OCI-LY7 (cell line): Measurements from ENCODE around the gene RSL24D1.

ENCODE experiments used
- CTCF ChIP-seq: fragments of 200-600 bp; sonication (generic); conservative IDR thresholded peaks from 2 replicates; pipeline ENCODE4 v1.5.1; 2014; ENCODE audit warnings: mild to moderate bottlenecking, antibody characterized with exemption, low read length, moderate library complexity, mixed read lengths
- EZH2phosphoT487 ChIP-seq: fragments of 200-600 bp; sonication (generic); IDR thresholded peaks from 2 replicates; pipeline ENCODE4 v1.6.1; 2018; ENCODE audit warnings: low read depth, borderline replicate concordance, mild to moderate bottlenecking, mixed run types, antibody characterized with exemption, low read length, moderate library complexity, mixed read lengths

GRCh38 chr15:55222588-55222987 lies 25.8 kb upstream of the RSL24D1 start:
- TF ChIP-seq CTCF (no peak), EZH2phosphoT487 (no peak)
